GM19023 (cell line): ENCODE results near the gene ANTXRL.
"Not testable (repeated sequence)": the region's sequence is repeated elsewhere in the genome, so short reads cannot be mapped to it uniquely, and the experiment has no call there.

Experiments
- ATAC-seq: cut with Tn5 transposase; IDR thresholded peaks from one replicate; pipeline ENCODE4 v1.9.1; 2021; ENCODE audit warnings: mild to moderate bottlenecking, moderate library complexity; ENCODE audit not compliant: unreplicated experiment

Gene ANTXRL

DNA sequence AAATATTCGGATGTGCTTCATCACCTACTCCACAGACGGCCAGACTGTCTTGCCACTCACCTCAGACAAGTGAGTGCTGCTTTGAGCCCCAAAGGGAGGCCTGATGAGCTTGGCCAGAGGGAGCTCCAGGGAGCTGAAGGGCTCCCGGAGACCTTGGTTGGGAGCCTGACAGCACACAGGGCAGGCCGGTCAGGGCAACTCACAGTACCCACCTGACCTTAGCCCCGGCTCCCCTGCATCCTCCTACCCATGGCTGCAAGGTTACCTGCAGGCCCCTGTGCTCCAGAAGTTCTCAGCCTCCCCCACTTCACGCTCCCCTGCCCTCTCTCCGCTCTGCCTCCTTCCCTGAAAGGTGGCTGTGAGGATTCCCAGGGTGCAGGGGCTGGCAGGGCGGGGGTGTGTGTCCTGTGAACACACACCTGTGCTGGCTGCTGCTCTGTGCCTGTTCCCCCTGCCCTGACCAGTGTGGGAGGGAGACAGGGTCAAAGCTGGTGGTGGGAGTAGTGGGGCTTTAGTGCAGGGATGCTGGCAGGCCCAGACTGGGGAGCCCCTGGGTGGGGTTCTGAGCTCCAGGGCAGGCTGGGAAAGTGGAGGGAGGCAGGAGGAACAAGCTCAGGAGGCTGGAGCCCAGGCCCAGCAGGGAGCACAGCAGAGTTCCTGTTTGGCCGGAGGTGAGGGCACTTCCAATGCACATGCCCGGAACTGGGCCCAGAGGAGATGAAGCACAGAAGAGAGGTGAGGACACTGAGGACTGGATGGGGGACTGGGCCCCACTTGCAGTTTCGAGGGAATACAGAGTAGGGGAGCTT, 7.2 kb downstream of the ANTXRL start:
- ATAC-seq = no peak

GRCh38 chr10:46294641-46295220, 7.9 kb downstream of the ANTXRL start:
- no peak for ATAC-seq

- ATAC-seq = not testable (repeated sequence)
Observed at GRCh38 chr10:46295350-46296010, 8.7 kb downstream of the ANTXRL start.

GRCh38 chr10:46296086-46296485, 9.3 kb downstream of the ANTXRL start:
- ATAC-seq = not testable (repeated sequence)

GRCh38 chr10:46296641-46297141, 9.9 kb downstream of the ANTXRL start:
- ATAC-seq = no peak

GRCh38 chr10:46297406-46298204, 10.8 kb downstream of the ANTXRL start:
- ATAC-seq = no peak

DNA sequence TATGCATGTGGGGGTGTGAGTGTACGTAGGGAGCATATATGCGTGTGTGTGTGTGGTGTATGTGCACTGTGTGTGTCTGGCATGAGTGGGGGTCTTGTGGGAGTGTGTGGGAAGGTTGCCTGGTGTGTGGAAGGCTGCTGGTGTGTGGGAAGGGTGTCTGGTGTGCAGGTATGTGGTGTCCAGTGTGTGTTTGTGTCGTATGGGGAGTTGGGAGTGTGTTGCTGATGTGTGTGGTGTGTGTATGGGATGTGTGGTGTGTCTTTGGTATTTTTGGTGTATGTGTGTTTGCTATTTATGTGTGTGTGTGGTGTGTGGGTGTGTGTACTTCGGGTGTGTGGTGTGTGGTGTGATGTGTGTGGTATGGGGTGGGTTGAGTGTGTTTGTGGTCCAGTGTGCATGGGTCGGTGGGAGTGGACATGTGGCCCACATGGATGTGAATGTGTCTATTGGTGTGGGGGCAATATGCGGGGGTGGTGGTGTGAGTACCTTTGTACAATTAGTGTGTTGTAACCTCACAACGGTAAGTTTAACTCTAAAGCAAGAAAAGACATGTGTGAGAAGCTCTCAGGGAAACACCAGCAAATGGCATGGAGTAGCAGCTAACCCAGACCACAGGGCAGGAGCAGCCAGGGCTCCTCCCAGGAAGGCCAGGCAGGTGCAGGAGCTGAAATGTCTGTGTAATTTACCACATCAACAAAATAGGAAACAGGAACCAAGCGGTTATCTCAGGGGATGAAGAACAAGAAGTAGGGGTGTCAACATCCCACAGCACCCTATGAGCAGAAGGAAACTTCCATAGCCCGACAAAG, 11.9 kb downstream of the ANTXRL start:
- ATAC-seq = no peak

- ATAC-seq = no peak
Observed at GRCh38 chr10:46299286-46299535, 12.4 kb downstream of the ANTXRL start.

- ATAC-seq = no peak
Observed at GRCh38 chr10:46299536-46300369, 13.0 kb downstream of the ANTXRL start.

GRCh38 chr10:46300370-46300711, 13.5 kb downstream of the ANTXRL start:
- not testable (repeated sequence) for ATAC-seq

- no peak for ATAC-seq
Observed at GRCh38 chr10:46301056-46301645, 14.4 kb downstream of the ANTXRL start.

GRCh38 chr10:46301721-46302479, 15.1 kb downstream of the ANTXRL start:
- no peak for ATAC-seq

DNA sequence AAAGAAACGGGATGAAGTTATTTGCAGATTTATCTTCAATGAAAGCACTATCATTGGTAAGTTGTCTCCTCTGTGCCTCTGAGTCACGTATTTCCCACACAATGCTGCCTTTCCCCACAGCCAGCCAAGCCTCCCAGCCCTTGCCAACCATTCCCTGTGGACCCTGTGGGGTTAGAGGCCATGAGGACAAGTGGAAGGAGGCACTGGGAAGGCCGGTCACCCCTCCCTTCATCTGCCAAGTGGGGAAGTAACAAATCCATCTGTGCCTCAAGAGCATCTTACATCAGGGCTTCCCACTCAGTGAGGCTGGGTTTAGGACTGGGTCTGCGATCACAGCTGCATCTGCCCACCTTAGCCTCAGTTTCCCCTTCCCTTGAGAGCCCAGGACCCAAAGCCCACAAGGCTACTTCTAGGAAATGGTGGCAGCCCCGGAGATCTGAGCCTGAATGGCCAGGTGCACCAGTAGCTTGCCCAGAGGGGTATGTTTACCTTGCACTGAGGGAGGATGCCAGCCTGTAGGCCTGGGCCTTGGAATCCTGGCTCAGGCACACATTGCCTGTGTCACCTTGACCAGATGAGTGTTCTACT, 16.1 kb downstream of the ANTXRL start:
- not testable (repeated sequence) for ATAC-seq

GRCh38 chr10:46304062-46304461, 17.3 kb downstream of the ANTXRL start:
- no peak for ATAC-seq

GRCh38 chr10:46304671-46305070, 17.9 kb downstream of the ANTXRL start:
- not testable (repeated sequence) for ATAC-seq

DNA sequence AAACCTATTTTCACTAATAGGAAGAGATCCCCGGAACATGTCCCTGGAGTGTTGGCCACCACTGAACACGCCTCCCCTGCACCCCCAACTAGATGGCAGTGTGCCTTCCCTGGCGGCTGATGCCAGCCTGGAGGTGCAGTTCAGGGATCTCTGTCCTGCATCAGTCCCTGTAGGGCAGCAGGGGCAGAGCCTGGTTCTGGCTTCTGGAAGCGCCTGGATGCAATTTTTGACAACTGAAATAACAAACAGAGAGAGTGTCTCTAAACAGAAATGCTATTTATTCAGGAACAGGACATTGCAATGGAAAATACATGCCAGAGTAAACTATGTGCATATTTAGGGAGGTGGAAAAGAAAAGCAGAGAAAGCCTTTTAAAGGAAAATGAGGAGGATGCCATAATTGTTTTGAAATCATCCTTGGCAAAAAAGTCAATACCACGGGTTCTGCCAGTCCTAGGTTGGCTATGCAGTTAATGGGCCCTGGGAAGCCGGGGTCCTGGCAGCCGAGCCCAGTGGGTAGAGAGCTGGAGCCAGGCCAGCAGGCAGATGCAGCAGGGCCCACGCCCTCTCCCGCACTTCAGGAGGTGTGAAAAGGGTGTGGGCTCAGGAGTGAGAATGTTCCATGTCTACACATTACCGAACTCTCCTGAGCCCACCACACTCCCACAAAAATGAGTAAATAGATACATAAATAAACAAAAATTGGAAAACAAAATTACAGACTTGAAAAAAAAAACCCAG, 18.5 kb downstream of the ANTXRL start:
- ATAC-seq = no peak

DNA sequence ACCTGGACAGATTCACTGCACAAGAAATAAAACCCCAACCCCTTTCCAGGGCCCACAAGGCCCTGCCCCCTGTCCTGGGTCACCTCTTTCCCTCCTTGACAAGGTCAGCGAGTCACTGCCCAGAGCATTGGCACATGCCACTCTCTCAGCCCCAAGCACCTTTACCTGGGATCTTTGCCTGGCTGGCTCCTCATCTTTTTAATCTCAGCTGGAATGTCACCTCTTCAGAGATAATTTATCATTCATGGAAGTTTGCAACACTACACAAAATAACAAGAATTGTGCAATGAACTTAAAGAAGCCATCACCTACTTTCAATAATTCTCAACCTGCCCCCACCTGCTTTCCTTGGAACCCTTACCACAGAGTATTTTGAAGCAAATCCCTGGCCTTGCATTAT, 19.2 kb downstream of the ANTXRL start:
- no peak for ATAC-seq
